ENCODE results near the gene TAS1R3.

DNA sequence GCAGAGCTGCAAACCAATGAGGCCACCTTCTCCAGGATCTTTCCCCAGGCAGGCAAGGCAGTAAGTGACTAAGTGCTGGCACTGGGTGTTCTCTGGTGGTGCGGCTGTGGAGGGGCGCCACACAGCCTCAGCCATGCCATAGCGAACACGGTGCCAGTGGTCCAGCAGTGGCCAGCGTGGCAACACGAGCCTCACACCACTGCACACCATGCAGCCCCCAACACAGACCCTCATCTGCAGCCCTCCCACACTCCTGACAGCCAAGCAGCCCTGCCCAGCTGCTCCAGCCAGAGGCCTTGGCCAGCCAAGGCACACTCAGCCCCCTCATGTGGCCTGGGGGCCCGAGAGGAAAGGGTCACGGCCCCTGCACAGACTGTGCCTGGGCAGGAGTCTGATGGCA, 9.6 kb upstream of the TAS1R3 start:
- TF ChIP-seq BHLHE40 (IDR thresholded peaks at IDR 0.05; ENCODE audit: borderline replicate concordance) (no peak), SP1 (IDR thresholded peaks at IDR 0.05) (no peak), FOXA1 (IDR thresholded peaks at IDR 0.05) (no peak), ELF4 (IDR thresholded peaks at IDR 0.05) (no peak), HDGF (IDR thresholded peaks at IDR 0.05; ENCODE audit: borderline replicate concordance) (no peak), FOXM1 (IDR thresholded peaks at IDR 0.05; ENCODE audit: borderline replicate concordance) (no peak), L3MBTL2 (conservative IDR thresholded peaks at IDR 0.05) (no peak), NFRKB (IDR thresholded peaks at IDR 0.05) (no peak), SUZ12 (IDR thresholded peaks at IDR 0.05) (no peak), TARDBP (IDR thresholded peaks at IDR 0.05) (no peak)
